K562 (cell line): Measurements from ENCODE around the gene TRIM65. TPM values are rescaled to one million over a fixed set of nuclear protein-coding genes. Genes with fewer than 3 reads are reported as not detected.

Source experiments
- CBX1 ChIP-seq: sonication (generic); IDR thresholded peaks from 2 replicates; pipeline ENCODE4 v1.6.1; 2016; ENCODE audit warnings: antibody characterized with exemption, low read depth, mild to moderate bottlenecking
- CBX3 ChIP-seq, 2 experiments: IDR thresholded peaks; 1 replicate in 1 of 2; 2 replicates in 1 of 2; pipeline ENCODE4 v1.6.1; 2012; ENCODE audit warnings: inconsistent platforms in 2 of 2, low read length in 2 of 2, borderline replicate concordance in 1 of 2, control low read depth in 1 of 2
- CEBPB ChIP-seq: fragments of 450-650 bp; IDR thresholded peaks from 2 replicates; pipeline ENCODE4 v1.6.1; 2016; ENCODE audit warnings: missing genetic modification characterization, missing compliant biosample characterization
- CREB1 ChIP-seq, 2 experiments: sonication (generic) in 1 of 2; formaldehyde crosslinking in 1 of 2; IDR thresholded peaks; 2 replicates each; pipeline versions ENCODE4 v1.6.1 to v1.8.0; 2012 to 2022; ENCODE audit warnings: inconsistent platforms in 1 of 2, mild to moderate bottlenecking in 1 of 2, missing genetic modification reagents in 1 of 2, moderate library complexity in 1 of 2
- CXXC5 ChIP-seq: fragments of 250-450 bp; sonication (Bioruptor Pico); IDR thresholded peaks from 2 replicates; pipeline ENCODE4 v1.8.0; 2022; ENCODE audit warnings: inconsistent platforms, mild to moderate bottlenecking, moderate library complexity
- EP300 ChIP-seq: IDR thresholded peaks from 2 replicates; pipeline ENCODE4 v1.6.1; 2012; ENCODE audit warnings: low read length, improper control_type of control experiment
- ESRRA ChIP-seq: fragments of 450-650 bp; IDR thresholded peaks from 2 replicates; pipeline ENCODE4 v1.6.1; 2014; ENCODE audit warnings: low read depth, mild to moderate bottlenecking, moderate library complexity, borderline replicate concordance
- EWSR1 ChIP-seq: fragments of 450-650 bp; IDR thresholded peaks from 2 replicates; pipeline ENCODE4 v1.6.1; 2018; ENCODE audit warnings: borderline replicate concordance, mild to moderate bottlenecking, low read depth, moderate library complexity; ENCODE audit not compliant: partially characterized antibody
- FOXP1 ChIP-seq: sonication (generic); formaldehyde crosslinking; IDR thresholded peaks from 2 replicates; pipeline ENCODE4 v1.8.0; 2022; ENCODE audit warnings: mild to moderate bottlenecking, missing genetic modification reagents
- GABPB1 ChIP-seq: sonication (generic); formaldehyde crosslinking; IDR thresholded peaks from 2 replicates; pipeline ENCODE4 v1.8.0; 2022; ENCODE audit warnings: mild to moderate bottlenecking, missing genetic modification reagents
- KDM1A ChIP-seq, 2 experiments: fragments of 450-650 bp; IDR thresholded peaks; 2 replicates each; pipeline ENCODE4 v1.6.1; 2016; ENCODE audit warnings: mild to moderate bottlenecking in 2 of 2
- POLR2A ChIP-seq: fragments of 450-650 bp; conservative IDR thresholded peaks from 2 replicates; pipeline ENCODE4 v1.6.1; 2016
- POLR2B ChIP-seq: fragments of 450-650 bp; IDR thresholded peaks from 2 replicates; pipeline ENCODE4 v1.6.1; 2018; ENCODE audit warnings: low read depth; ENCODE audit not compliant: partially characterized antibody
- RBM39 ChIP-seq: fragments of 200-400 bp; formaldehyde crosslinking; optimal IDR thresholded peaks from 2 replicates; pipeline ENCODE3; 2018; ENCODE audit warnings: low read depth, low read length
- SMC3 ChIP-seq: conservative IDR thresholded peaks from 2 replicates; pipeline ENCODE4 v1.6.1; 2011; ENCODE audit warnings: low read depth, low read length, improper control_type of control experiment; ENCODE audit not compliant: insufficient read depth
- SOX6 ChIP-seq: fragments of 450-650 bp; IDR thresholded peaks from 2 replicates; pipeline ENCODE4 v1.6.1; 2014; ENCODE audit warnings: mild to moderate bottlenecking
- TAF1 ChIP-seq: IDR thresholded peaks from 2 replicates; pipeline ENCODE4 v1.6.1; 2011; ENCODE audit warnings: mild to moderate bottlenecking, low read length, moderate library complexity; ENCODE audit not compliant: insufficient read depth, control insufficient read depth, severe bottlenecking; ENCODE audit errors: extremely low read depth
- TEAD4 ChIP-seq, 2 experiments: sonication (generic) in 1 of 2; formaldehyde crosslinking in 1 of 2; IDR thresholded peaks; 2 replicates each; pipeline versions ENCODE4 v1.6.1 to v1.8.0; 2012 to 2022; ENCODE audit warnings: borderline replicate concordance in 1 of 2, inconsistent platforms in 1 of 2, low read length in 1 of 2, mild to moderate bottlenecking in 1 of 2, missing genetic modification reagents in 1 of 2
- U2AF2 ChIP-seq: fragments of 200-400 bp; formaldehyde crosslinking; optimal IDR thresholded peaks from 2 replicates; pipeline ENCODE3; 2017; ENCODE audit warnings: low read depth, mild to moderate bottlenecking, low read length
- XRCC4 ChIP-seq: IDR thresholded peaks from one replicate; pipeline ENCODE4 v1.6.1; 2011; ENCODE audit not compliant: insufficient read depth, insufficient read length; ENCODE audit errors: extremely low read depth
- ZKSCAN3 ChIP-seq: fragments of 250-450 bp; sonication (Bioruptor Pico); IDR thresholded peaks from 2 replicates; pipeline ENCODE4 v1.4.0; 2020
- ZNF311 ChIP-seq: fragments of 250-450 bp; sonication (Bioruptor Pico); IDR thresholded peaks from 2 replicates; pipeline ENCODE4 v1.4.0; 2020; ENCODE audit warnings: mild to moderate bottlenecking, moderate library complexity
- polyA plus RNA-seq, 8 experiments: library from polyadenylated mRNA; depleted of rRNA in 4 of 8; stranded (reverse) in 5 of 8; unstranded in 3 of 8; fragments of >200 nt; fragmentation: Nextera tagmentation in 2 of 8; fragmentation: Illumina TruSeq in 1 of 8; extraction: Ambion mirVana in 2 of 8; extraction: Trizol in 1 of 8; gene quantifications; 2 replicates each; pipeline versions ENCODE4 v1.2.1 to v1.2.3, GENCODE V29; 2011 to 2014; ENCODE audit warnings: inconsistent platforms in 1 of 8, missing spikeins in 1 of 8
- total RNA-seq, 7 experiments: library from RNA; depleted of rRNA in 6 of 7; stranded (reverse); fragments of >200 nt in 6 of 7; fragmentation: Illumina TruSeq in 2 of 7; extraction: Trizol in 2 of 7; gene quantifications; 2 replicates each; pipeline versions ENCODE4 v1.2.1 to v1.2.3, GENCODE V29; 2011 to 2021; ENCODE audit warnings: low replicate concordance in 1 of 7
- TF ChIP-seq, protein P1 (sequence below): fragments of 450-650 bp; formaldehyde crosslinking; IDR thresholded peaks from 2 replicates; pipeline ENCODE4 v1.4.0; 2020; ENCODE audit warnings: mild to moderate bottlenecking, moderate library complexity
- TF ChIP-seq, protein P2 (sequence below), 2 experiments: fragments of 450-650 bp; conservative IDR thresholded peaks; 2 replicates each; pipeline ENCODE4 v1.6.1; 2017; ENCODE audit warnings: mild to moderate bottlenecking in 2 of 2, moderate library complexity in 2 of 2
- TF ChIP-seq, protein P3 (sequence below): fragments of 450-650 bp; formaldehyde crosslinking; IDR thresholded peaks from 2 replicates; pipeline ENCODE4 v1.4.0; 2020; ENCODE audit warnings: mild to moderate bottlenecking, mixed read lengths

TRIM65 gene
- total and polyA plus RNA-seq, 9 of the 15 experiments (the other 6 are each of a cell fraction or from before 2014, with no cell fraction given), result 2.8 to 45.7 (median 22.9) TPM

DNA sequence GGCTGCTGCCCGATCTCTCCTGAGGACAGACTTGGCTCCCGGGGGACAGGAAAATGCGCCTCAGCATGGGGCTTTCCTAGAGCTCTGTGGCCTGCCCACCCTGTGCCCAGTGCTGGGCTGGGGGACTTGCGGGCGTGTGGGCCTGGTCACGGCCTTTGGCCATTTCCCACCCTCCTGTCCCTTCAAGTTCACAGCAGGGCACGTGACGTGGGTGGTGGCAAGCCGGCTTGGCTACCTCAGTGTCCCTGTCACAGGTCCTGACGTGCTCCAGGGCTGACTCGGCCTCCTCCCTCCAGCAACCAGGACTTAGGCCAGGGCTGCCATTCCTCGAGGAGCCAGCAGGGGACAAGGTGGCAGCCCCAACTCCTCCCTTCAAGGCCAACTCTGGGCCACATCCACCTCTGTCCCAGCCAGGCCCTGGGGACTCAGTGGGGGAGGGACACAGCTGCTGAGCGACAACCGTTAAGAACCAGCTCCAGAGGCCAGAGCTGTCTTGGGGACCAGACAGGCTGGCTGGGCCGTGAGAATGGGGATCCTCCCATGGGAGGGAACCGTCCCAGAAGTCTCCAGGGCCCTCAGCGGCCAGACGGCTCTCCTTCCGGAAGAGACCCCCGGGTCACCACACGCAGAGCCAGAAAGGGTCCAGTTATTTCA is 51.6 kb downstream of the TRIM65 start (continued):
- TF ChIP-seq EP300, result peak; percentile 80
- TF ChIP-seq CBX1, result peak; percentile 70; the same call in 1 of the 2 replicates
- TF ChIP-seq TAF1, result peak; percentile 73
- TF ChIP-seq RBM39, result no peak
- TF ChIP-seq, protein P1, sequence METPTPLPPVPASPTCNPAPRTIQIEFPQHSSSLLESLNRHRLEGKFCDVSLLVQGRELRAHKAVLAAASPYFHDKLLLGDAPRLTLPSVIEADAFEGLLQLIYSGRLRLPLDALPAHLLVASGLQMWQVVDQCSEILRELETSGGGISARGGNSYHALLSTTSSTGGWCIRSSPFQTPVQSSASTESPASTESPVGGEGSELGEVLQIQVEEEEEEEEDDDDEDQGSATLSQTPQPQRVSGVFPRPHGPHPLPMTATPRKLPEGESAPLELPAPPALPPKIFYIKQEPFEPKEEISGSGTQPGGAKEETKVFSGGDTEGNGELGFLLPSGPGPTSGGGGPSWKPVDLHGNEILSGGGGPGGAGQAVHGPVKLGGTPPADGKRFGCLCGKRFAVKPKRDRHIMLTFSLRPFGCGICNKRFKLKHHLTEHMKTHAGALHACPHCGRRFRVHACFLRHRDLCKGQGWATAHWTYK (CRISPR knock-in tag), result peak; percentile 88
- TF ChIP-seq CEBPB, result no peak
- TF ChIP-seq ZNF311 (CRISPR knock-in tag), result no peak
- TF ChIP-seq CBX3 (IDR thresholded peaks at IDR 0.05; ENCODE audit: borderline replicate concordance in 1 of 2, low read length in 2 of 2), result peak in 1 of 2 experiments; percentile 70; a peak in 1 of 3 replicates
- peak; percentile 67; the same call in 1 of the 2 replicates for TF ChIP-seq ESRRA
- TF ChIP-seq POLR2A, result peak; percentile 68
- TF ChIP-seq XRCC4, result no peak
- TF ChIP-seq FOXP1 (CRISPR knock-in tag), result peak; percentile 81; the same call in 1 of the 2 replicates
- TF ChIP-seq POLR2B, result peak; percentile 66
- TF ChIP-seq, protein P2, sequence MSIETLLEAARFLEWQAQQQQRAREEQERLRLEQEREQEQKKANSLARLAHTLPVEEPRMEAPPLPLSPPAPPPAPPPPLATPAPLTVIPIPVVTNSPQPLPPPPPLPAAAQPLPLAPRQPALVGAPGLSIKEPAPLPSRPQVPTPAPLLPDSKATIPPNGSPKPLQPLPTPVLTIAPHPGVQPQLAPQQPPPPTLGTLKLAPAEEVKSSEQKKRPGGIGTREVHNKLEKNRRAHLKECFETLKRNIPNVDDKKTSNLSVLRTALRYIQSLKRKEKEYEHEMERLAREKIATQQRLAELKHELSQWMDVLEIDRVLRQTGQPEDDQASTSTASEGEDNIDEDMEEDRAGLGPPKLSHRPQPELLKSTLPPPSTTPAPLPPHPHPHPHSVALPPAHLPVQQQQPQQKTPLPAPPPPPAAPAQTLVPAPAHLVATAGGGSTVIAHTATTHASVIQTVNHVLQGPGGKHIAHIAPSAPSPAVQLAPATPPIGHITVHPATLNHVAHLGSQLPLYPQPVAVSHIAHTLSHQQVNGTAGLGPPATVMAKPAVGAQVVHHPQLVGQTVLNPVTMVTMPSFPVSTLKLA (conservative IDR thresholded peaks at IDR 0.05), result peak; percentile 50 to 69; a peak in 3 of 4 replicates
- TF ChIP-seq SMC3, result peak; percentile 55
- TF ChIP-seq SOX6, result peak; percentile 78
- TF ChIP-seq, protein P3, sequence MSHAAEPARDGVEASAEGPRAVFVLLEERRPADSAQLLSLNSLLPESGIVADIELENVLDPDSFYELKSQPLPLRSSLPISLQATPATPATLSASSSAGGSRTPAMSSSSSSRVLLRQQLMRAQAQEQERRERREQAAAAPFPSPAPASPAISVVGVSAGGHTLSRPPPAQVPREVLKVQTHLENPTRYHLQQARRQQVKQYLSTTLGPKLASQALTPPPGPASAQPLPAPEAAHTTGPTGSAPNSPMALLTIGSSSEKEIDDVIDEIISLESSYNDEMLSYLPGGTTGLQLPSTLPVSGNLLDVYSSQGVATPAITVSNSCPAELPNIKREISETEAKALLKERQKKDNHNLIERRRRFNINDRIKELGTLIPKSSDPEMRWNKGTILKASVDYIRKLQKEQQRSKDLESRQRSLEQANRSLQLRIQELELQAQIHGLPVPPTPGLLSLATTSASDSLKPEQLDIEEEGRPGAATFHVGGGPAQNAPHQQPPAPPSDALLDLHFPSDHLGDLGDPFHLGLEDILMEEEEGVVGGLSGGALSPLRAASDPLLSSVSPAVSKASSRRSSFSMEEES (CRISPR knock-in tag), result peak; percentile 81
- TF ChIP-seq CREB1 (IDR thresholded peaks at IDR 0.05), result no peak
- peak; percentile 63 for TF ChIP-seq CREB1 (CRISPR knock-in tag; IDR thresholded peaks at IDR 0.05)
- no peak for TF ChIP-seq ZKSCAN3 (CRISPR knock-in tag)
- TF ChIP-seq KDM1A (IDR thresholded peaks at IDR 0.05), result 0 out of 4 replicates have a peak, but pooled peaks of 1 of the 2 experiments have one; percentile 23
- no peak for TF ChIP-seq EWSR1
- no peak for TF ChIP-seq U2AF2
- TF ChIP-seq CXXC5 (CRISPR knock-in tag), result peak; percentile 28
- peak; percentile 26; the same call in 1 of the 2 replicates for TF ChIP-seq GABPB1 (CRISPR knock-in tag)
- TF ChIP-seq TEAD4 (IDR thresholded peaks at IDR 0.05; ENCODE audit: low read length), result 0 out of 2 replicates have a peak, but pooled peaks have one; percentile 48
- TF ChIP-seq TEAD4 (CRISPR knock-in tag; IDR thresholded peaks at IDR 0.05; ENCODE audit: borderline replicate concordance), result no peak
